WTC11 (cell line): Measurements from ENCODE around the gene TTI1. TPM values are rescaled to one million over a fixed set of nuclear protein-coding genes. Genes with fewer than 3 reads are reported as not detected.

Experiments
- ATAC-seq: fragments of 200-7000 bp; cut with Tn5 transposase; 2 replicates; pipeline ENCODE4 v1.10.0; 2021; ENCODE audit warnings: mild to moderate bottlenecking, moderate library complexity
- CTCF ChIA-PET: fragments of 300-600 bp; sonication (Branson Sonifier 250); formaldehyde crosslinking; loops from one replicate; lab custom pipeline; 2021; ENCODE audit warnings: antibody characterized with exemption; lab: Charles Lee
- POLR2A ChIA-PET: fragments of 350-600 bp; sonication (Branson Sonifier 250); formaldehyde crosslinking; loops from one replicate; lab custom pipeline; 2021; ENCODE audit warnings: antibody characterized with exemption; lab: Charles Lee
- DNase-seq: peaks from one replicate; pipeline ENCODE4 v3.0.0; 2021; ENCODE audit warnings: low spot score
- H3K27ac Mint-ChIP-seq: 2 replicates; pipeline ENCODE4 v1.8.0; 2021; ENCODE audit warnings: mixed read lengths
- H3K27me3 Mint-ChIP-seq: 2 replicates; pipeline ENCODE4 v1.8.0; 2021; ENCODE audit warnings: low read depth, mild to moderate bottlenecking, moderate library complexity, mixed read lengths
- H3K36me3 Mint-ChIP-seq: 2 replicates; pipeline ENCODE4 v1.8.0; 2021; ENCODE audit warnings: mixed read lengths
- H3K4me1 Mint-ChIP-seq: 2 replicates; pipeline ENCODE4 v1.8.0; 2022; ENCODE audit warnings: mixed read lengths
- H3K4me3 Mint-ChIP-seq: 2 replicates; pipeline ENCODE4 v1.8.0; 2021; ENCODE audit warnings: mild to moderate bottlenecking, moderate library complexity, mixed read lengths
- H3K9me3 Mint-ChIP-seq: 2 replicates; pipeline ENCODE4 v1.8.0; 2021; ENCODE audit warnings: mixed read lengths
- AFF4 ChIP-seq: sonication (generic); formaldehyde crosslinking; IDR thresholded peaks from 2 replicates; pipeline ENCODE4 v1.8.1; 2023; ENCODE audit warnings: mild to moderate bottlenecking, missing genetic modification reagents, borderline replicate concordance
- ATF1 ChIP-seq: sonication (generic); formaldehyde crosslinking; IDR thresholded peaks from 2 replicates; pipeline ENCODE4 v1.8.1; 2023; ENCODE audit warnings: mild to moderate bottlenecking, moderate library complexity, missing genetic modification reagents
- CREB1 ChIP-seq: sonication (generic); formaldehyde crosslinking; IDR thresholded peaks from 2 replicates; pipeline ENCODE4 v1.8.0; 2023; ENCODE audit warnings: mild to moderate bottlenecking, missing genetic modification reagents
- ERG ChIP-seq: fragments of 250-450 bp; sonication (Bioruptor Pico); IDR thresholded peaks from 2 replicates; pipeline ENCODE4 v1.8.0; 2021; ENCODE audit warnings: mild to moderate bottlenecking
- ESRRA ChIP-seq: sonication (generic); formaldehyde crosslinking; IDR thresholded peaks from 2 replicates; pipeline ENCODE4 v1.8.1; 2022; ENCODE audit warnings: mild to moderate bottlenecking, missing genetic modification reagents, borderline replicate concordance
- FOXP1 ChIP-seq: sonication (generic); formaldehyde crosslinking; IDR thresholded peaks from 2 replicates; pipeline ENCODE4 v1.8.0; 2022; ENCODE audit warnings: missing genetic modification reagents, mild to moderate bottlenecking, moderate library complexity, borderline replicate concordance
- IRF1 ChIP-seq: sonication (generic); formaldehyde crosslinking; IDR thresholded peaks from 2 replicates; pipeline ENCODE4 v1.8.0; 2023; ENCODE audit warnings: missing genetic modification reagents
- JAZF1 ChIP-seq: fragments of 250-450 bp; sonication (Bioruptor Pico); IDR thresholded peaks from 2 replicates; pipeline ENCODE4 v1.9.0; 2021; ENCODE audit warnings: moderate library complexity, mild to moderate bottlenecking, inconsistent platforms
- JUN ChIP-seq: sonication (generic); formaldehyde crosslinking; IDR thresholded peaks from 2 replicates; pipeline ENCODE4 v1.8.0; 2023; ENCODE audit warnings: mild to moderate bottlenecking, missing genetic modification reagents
- MYBL2 ChIP-seq: sonication (generic); formaldehyde crosslinking; IDR thresholded peaks from 2 replicates; pipeline ENCODE4 v1.8.1; 2023; ENCODE audit warnings: mild to moderate bottlenecking, moderate library complexity, missing genetic modification reagents
- NR2C2 ChIP-seq: sonication (generic); formaldehyde crosslinking; IDR thresholded peaks from 2 replicates; pipeline ENCODE4 v1.8.0; 2022; ENCODE audit warnings: mild to moderate bottlenecking, missing genetic modification reagents
- OVOL2 ChIP-seq: fragments of 250-450 bp; sonication (Bioruptor Pico); IDR thresholded peaks from 2 replicates; pipeline ENCODE4 v1.9.0; 2021; ENCODE audit warnings: mild to moderate bottlenecking, borderline replicate concordance
- SMAD3 ChIP-seq: sonication (generic); formaldehyde crosslinking; IDR thresholded peaks from 2 replicates; pipeline ENCODE4 v1.8.0; 2022; ENCODE audit warnings: missing genetic modification reagents, mild to moderate bottlenecking, borderline replicate concordance
- STAT6 ChIP-seq: sonication (generic); formaldehyde crosslinking; conservative IDR thresholded peaks from 2 replicates; pipeline ENCODE4 v1.8.1; 2023; ENCODE audit warnings: mild to moderate bottlenecking, low read depth, missing genetic modification reagents, moderate library complexity
- ZNF317 ChIP-seq: sonication (generic); formaldehyde crosslinking; IDR thresholded peaks from 2 replicates; pipeline ENCODE4 v1.8.1; 2023; ENCODE audit warnings: low read depth, mild to moderate bottlenecking, moderate library complexity, missing genetic modification reagents, borderline replicate concordance
- ZNF416 ChIP-seq: fragments of 250-450 bp; sonication (Bioruptor Pico); IDR thresholded peaks from 2 replicates; pipeline ENCODE4 v1.9.0; 2021; ENCODE audit warnings: mild to moderate bottlenecking, inconsistent platforms
- ZNF671 ChIP-seq: fragments of 250-450 bp; sonication (Bioruptor Pico); IDR thresholded peaks from 2 replicates; pipeline ENCODE4 v1.8.0; 2021; ENCODE audit warnings: mild to moderate bottlenecking
- total RNA-seq: library from RNA; stranded (reverse); gene quantifications from 3 replicates; pipeline ENCODE4 v1.2.3, GENCODE V29; 2021

TTI1 gene
- total RNA-seq, 1 experiment from 2014 or later: 43.5 TPM

GRCh38 chr20:38001981-38002380, 31.3 kb downstream of the TTI1 start:
- peaks cover 56% of the 10 kb centered on the region for H3K36me3 Mint-ChIP-seq
- no peaks in the 10 kb centered on the region for H3K27me3 Mint-ChIP-seq
- TF ChIP-seq OVOL2: no peak
- TF ChIP-seq ESRRA (CRISPR knock-in tag): no peak
- no peak for TF ChIP-seq JAZF1 (CRISPR knock-in tag)
- no peak for TF ChIP-seq JUN (CRISPR knock-in tag)
- TF ChIP-seq ZNF416 (CRISPR knock-in tag): no peak
- TF ChIP-seq ATF1 (CRISPR knock-in tag): no peak
- TF ChIP-seq ZNF671 (CRISPR knock-in tag): no peak
- no peak for TF ChIP-seq ERG
- no peak for TF ChIP-seq SMAD3 (CRISPR knock-in tag)
- no peak for TF ChIP-seq STAT6 (CRISPR knock-in tag)
- TF ChIP-seq ZNF317 (CRISPR knock-in tag): no peak
- no peak for TF ChIP-seq IRF1
- H3K9me3 Mint-ChIP-seq: no peaks in the 10 kb centered on the region
- DNase-seq (no peak), ATAC-seq (no peak)
- POLR2A ChIA-PET: no interaction called here
- CTCF ChIA-PET: no interaction called here
- H3K4me1 Mint-ChIP-seq: no peaks in the 10 kb centered on the region
- H3K27ac Mint-ChIP-seq: no peak overlapping the region
- H3K4me3 Mint-ChIP-seq: no peak overlapping the region

GRCh38 chr20:38001173-38001875, 31.9 kb downstream of the TTI1 start:
- POLR2A ChIA-PET: no interaction called here
- H3K27me3 Mint-ChIP-seq: no peaks in the 10 kb centered on the region

More at GRCh38 chr20:38001173-38001875, 31.9 kb downstream of the TTI1 start:
- no peak overlapping the region for H3K27ac Mint-ChIP-seq
- no peak overlapping the region for H3K4me3 Mint-ChIP-seq
- H3K4me1 Mint-ChIP-seq: no peaks in the 10 kb centered on the region
- DNase-seq (no peak), ATAC-seq (no peak)
- no peaks in the 10 kb centered on the region for H3K9me3 Mint-ChIP-seq
- CTCF ChIA-PET: no interaction called here
- no peak for TF ChIP-seq JUN (CRISPR knock-in tag)
- TF ChIP-seq NR2C2: no peak
- TF ChIP-seq MYBL2 (CRISPR knock-in tag): no peak
- no peak for TF ChIP-seq ZNF416 (CRISPR knock-in tag)
- TF ChIP-seq FOXP1 (CRISPR knock-in tag): no peak
- no peak for TF ChIP-seq AFF4 (CRISPR knock-in tag)
- TF ChIP-seq CREB1: no peak
- H3K36me3 Mint-ChIP-seq: peaks cover 62% of the 10 kb centered on the region
